CD8-positive, alpha-beta memory T cell (primary cell): ENCODE measurements around the gene KCNT1. TPM values are rescaled to one million over a fixed set of nuclear protein-coding genes. Genes with fewer than 3 reads are reported as not detected.

Experiments used
- CTCF ChIA-PET: fragments of 350-600 bp; sonication (Branson Sonifier 250); formaldehyde crosslinking; loops from one replicate; lab custom pipeline; 2021; ENCODE audit warnings: antibody characterized with exemption; lab: Charles Lee
- POLR2A ChIA-PET: fragments of 350-600 bp; sonication (Branson Sonifier 250); formaldehyde crosslinking; loops from one replicate; lab custom pipeline; 2021; ENCODE audit warnings: antibody characterized with exemption; lab: Charles Lee
- DNase-seq, 5 donors: peaks; one replicate each; pipeline versions ENCODE4 v3.0.0 to v3.0.0-alpha.2; 2020 to 2022; ENCODE audit warnings: mixed read lengths in 1 of 5
- H3K27ac ChIP-seq: one replicate; pipeline ENCODE4 v1.7.0; 2013; ENCODE audit warnings: low read depth, mild to moderate bottlenecking, low read length, moderate library complexity
- H3K27me3 ChIP-seq: 2 replicates; pipeline ENCODE4 v1.7.0; 2013; ENCODE audit warnings: low read length, mild to moderate bottlenecking; ENCODE audit not compliant: insufficient read depth, poor library complexity, severe bottlenecking
- H3K36me3 ChIP-seq: 2 replicates; pipeline ENCODE4 v1.7.0; 2013; ENCODE audit warnings: mild to moderate bottlenecking, low read length, moderate library complexity; ENCODE audit not compliant: insufficient read depth
- H3K4me1 ChIP-seq: 2 replicates; pipeline ENCODE4 v1.7.0; 2013; ENCODE audit warnings: mild to moderate bottlenecking, low read length, moderate library complexity; ENCODE audit not compliant: insufficient read depth
- H3K4me3 ChIP-seq: 2 replicates; pipeline ENCODE4 v1.7.0; 2013; ENCODE audit warnings: mild to moderate bottlenecking, low read length
- H3K9me3 ChIP-seq: 2 replicates; pipeline ENCODE4 v1.7.0; 2013; ENCODE audit warnings: mild to moderate bottlenecking, low read length
- H3K27ac Mint-ChIP-seq, 8 donors: one replicate each; pipeline ENCODE4 v1.8.0; 2020 to 2021; ENCODE audit warnings: mixed read lengths in 8 of 8, mild to moderate bottlenecking in 6 of 8, inconsistent platforms in 3 of 8, moderate library complexity in 3 of 8
- H3K27me3 Mint-ChIP-seq, 2 donors: one replicate each; pipeline ENCODE4 v1.8.0; 2020 to 2021; ENCODE audit warnings: mixed read lengths in 2 of 2, mild to moderate bottlenecking in 1 of 2, moderate library complexity in 1 of 2
- H3K36me3 Mint-ChIP-seq, 3 donors: one replicate each; pipeline ENCODE4 v1.8.0; 2020 to 2021; ENCODE audit warnings: mixed read lengths in 3 of 3, inconsistent platforms in 1 of 3, mild to moderate bottlenecking in 1 of 3
- H3K4me1 Mint-ChIP-seq, 3 donors: one replicate each; pipeline ENCODE4 v1.8.0; 2020 to 2021; ENCODE audit warnings: mixed read lengths in 3 of 3, inconsistent platforms in 1 of 3, mild to moderate bottlenecking in 1 of 3
- H3K4me3 Mint-ChIP-seq, 7 donors: one replicate each; pipeline ENCODE4 v1.8.0; 2020 to 2021; ENCODE audit warnings: mixed read lengths in 7 of 7, mild to moderate bottlenecking in 6 of 7, moderate library complexity in 4 of 7, inconsistent platforms in 2 of 7
- H3K9me3 Mint-ChIP-seq, 5 donors: one replicate each; pipeline ENCODE4 v1.8.0; 2020 to 2022; ENCODE audit warnings: mixed read lengths in 5 of 5, mild to moderate bottlenecking in 3 of 5, moderate library complexity in 2 of 5, inconsistent platforms in 1 of 5
- polyA plus RNA-seq: library from polyadenylated mRNA; unstranded; fragments of 300-500 nt; fragmentation: Illumina TruSeq; gene quantifications from one replicate; pipeline ENCODE4 v1.2.3, GENCODE V29; 2021
- total RNA-seq, 2 experiments: library from RNA; stranded (reverse); gene quantifications; one replicate each; pipeline ENCODE4 v1.2.3, GENCODE V29; 2021

Gene KCNT1
- total and polyA plus RNA-seq, 3 experiments from 2014 or later = 0.16 TPM; not detected in 2

DNA sequence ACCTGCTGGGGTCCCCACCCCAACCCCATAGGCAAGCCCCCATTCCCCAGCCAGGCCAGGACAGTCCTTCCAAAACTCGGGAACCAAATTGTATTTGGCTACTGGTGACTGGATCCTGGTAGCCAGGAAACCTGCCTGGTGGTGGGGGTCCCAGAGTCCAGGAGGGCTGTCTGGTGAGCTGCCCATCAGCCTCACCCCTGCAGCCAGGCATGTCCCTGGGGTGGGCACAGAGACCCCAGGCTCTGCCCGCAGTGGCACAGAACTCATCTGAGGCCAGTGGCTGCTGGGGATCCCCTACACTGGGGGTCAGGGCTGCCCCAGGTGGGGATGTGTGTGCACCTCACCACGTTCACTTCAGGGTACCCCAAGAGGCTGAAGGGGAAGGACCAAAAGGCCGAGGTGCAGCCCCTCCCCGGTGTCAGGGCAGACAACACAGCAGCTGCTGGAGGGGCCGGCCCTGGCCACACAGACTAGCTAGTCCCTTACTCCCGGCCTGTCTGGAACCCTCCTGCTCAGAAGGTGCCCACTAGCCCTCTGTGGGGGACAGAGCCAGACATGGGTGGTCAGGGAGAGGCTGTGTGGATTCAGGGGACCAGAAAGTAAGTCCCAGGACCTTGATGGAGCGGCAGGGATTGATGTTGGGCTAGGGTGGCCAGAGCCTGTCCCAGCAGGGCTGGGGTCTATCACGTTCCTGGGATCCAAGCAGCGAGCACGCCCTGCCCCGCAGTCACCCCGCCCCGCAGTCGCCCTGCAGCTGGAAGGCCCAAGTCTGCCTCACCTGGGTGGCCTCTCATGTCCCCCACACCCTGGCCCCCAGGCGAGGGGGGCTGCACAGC lies 91.5 kb downstream of the KCNT1 start:
- no peaks in the 10 kb centered on the region for H3K27me3 ChIP-seq
- H3K4me3 ChIP-seq = no peak overlapping the region
- Mint-ChIP-seq H3K9me3 (no peaks in the 10 kb centered on the region), H3K4me3 (no peak overlapping the region), H3K4me1 (no peaks in the 10 kb centered on the region), H3K36me3 (no peaks in the 10 kb centered on the region), H3K27ac (no peak overlapping the region), H3K27me3 (no peaks in the 10 kb centered on the region)
- ChIA-PET POLR2A (no interaction called here), CTCF (no interaction called here)
- H3K27ac ChIP-seq = no peak overlapping the region
- H3K9me3 ChIP-seq = no peaks in the 10 kb centered on the region
- no peaks in the 10 kb centered on the region for H3K36me3 ChIP-seq
- no peaks in the 10 kb centered on the region for H3K4me1 ChIP-seq
- DNase-seq = no peak

DNA sequence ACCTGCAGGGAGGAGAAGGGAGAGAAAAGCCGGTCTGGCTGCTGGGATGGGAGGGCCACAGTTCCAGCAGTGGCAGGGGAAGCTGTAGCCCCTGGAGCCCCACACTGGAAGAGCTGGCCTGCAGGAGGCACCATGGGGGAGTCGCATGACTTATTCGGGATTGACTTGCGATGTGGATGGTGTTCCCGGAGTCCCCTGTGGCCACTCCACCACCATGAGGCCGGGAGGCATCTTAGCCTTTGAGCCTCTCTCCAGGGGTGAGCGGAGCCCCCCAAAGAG lies 92.0 kb downstream of the KCNT1 start:
- POLR2A ChIA-PET = no interaction called here

GRCh38 chr9:135794361-135794885 lies 92.4 kb downstream of the KCNT1 start:
- POLR2A ChIA-PET = no interaction called here

More for the DNA sequence above, 92.0 kb downstream of the KCNT1 start:
- CTCF ChIA-PET = no interaction called here
- Mint-ChIP-seq H3K27ac (no peak overlapping the region), H3K9me3 (no peaks in the 10 kb centered on the region), H3K4me1 (no peaks in the 10 kb centered on the region), H3K4me3 (no peak overlapping the region), H3K27me3 (no peaks in the 10 kb centered on the region), H3K36me3 (no peaks in the 10 kb centered on the region)
- Histone ChIP-seq H3K27ac (no peak overlapping the region), H3K4me1 (no peaks in the 10 kb centered on the region), H3K27me3 (no peaks in the 10 kb centered on the region), H3K4me3 (no peak overlapping the region), H3K36me3 (no peaks in the 10 kb centered on the region), H3K9me3 (no peaks in the 10 kb centered on the region)
- no peak for DNase-seq

DNA sequence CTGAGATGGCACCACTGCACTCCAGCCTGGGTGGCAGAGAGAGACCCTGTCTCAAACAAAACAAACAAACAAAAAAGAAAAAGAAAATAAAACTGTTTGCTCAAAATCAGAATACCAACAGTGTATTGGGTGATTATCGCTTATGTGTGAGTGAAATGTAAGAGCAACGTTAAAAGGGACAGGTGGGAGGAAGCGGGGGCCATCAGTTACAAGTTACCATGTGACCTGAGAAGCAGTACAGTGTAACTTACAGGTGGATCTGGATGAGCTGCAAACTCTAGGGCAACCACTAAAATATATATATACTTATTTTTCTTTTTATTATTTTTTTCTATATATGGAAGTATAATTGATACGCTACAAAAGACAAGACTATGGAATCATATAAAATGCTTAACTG lies 93.4 kb downstream of the KCNT1 start:
- Histone ChIP-seq H3K36me3 (no peaks in the 10 kb centered on the region), H3K27me3 (no peaks in the 10 kb centered on the region), H3K4me3 (no peak overlapping the region), H3K9me3 (no peaks in the 10 kb centered on the region), H3K4me1 (no peaks in the 10 kb centered on the region), H3K27ac (no peak overlapping the region)
- ChIA-PET CTCF (no interaction called here), POLR2A (no interaction called here)
- no peaks in the 10 kb centered on the region for H3K9me3 Mint-ChIP-seq
- no peak overlapping the region for H3K4me3 Mint-ChIP-seq
- H3K27me3 Mint-ChIP-seq = no peaks in the 10 kb centered on the region
- H3K36me3 Mint-ChIP-seq = no peaks in the 10 kb centered on the region
- H3K4me1 Mint-ChIP-seq = peaks cover 0 to 2% (median 0%) of the 10 kb centered on the region in 3 donors
- DNase-seq = no peak
- H3K27ac Mint-ChIP-seq = no peak overlapping the region

More at GRCh38 chr9:135794361-135794885, 92.4 kb downstream of the KCNT1 start:
- Histone ChIP-seq H3K9me3 (no peaks in the 10 kb centered on the region), H3K4me1 (no peaks in the 10 kb centered on the region), H3K4me3 (no peak overlapping the region), H3K27me3 (no peaks in the 10 kb centered on the region), H3K36me3 (no peaks in the 10 kb centered on the region), H3K27ac (no peak overlapping the region)
- Mint-ChIP-seq H3K27ac (no peak overlapping the region), H3K36me3 (no peaks in the 10 kb centered on the region), H3K4me3 (no peak overlapping the region), H3K4me1 (peaks cover 0 to 2% (median 0%) of the 10 kb centered on the region in 3 donors), H3K9me3 (no peaks in the 10 kb centered on the region), H3K27me3 (no peaks in the 10 kb centered on the region)
- no peak for DNase-seq
- CTCF ChIA-PET = no interaction called here

- H3K9me3 ChIP-seq = no peaks in the 10 kb centered on the region
- Mint-ChIP-seq H3K4me3 (no peak overlapping the region), H3K4me1 (peaks cover 0 to 2% (median 0%) of the 10 kb centered on the region in 3 donors), H3K27me3 (no peaks in the 10 kb centered on the region), H3K36me3 (no peaks in the 10 kb centered on the region), H3K9me3 (no peaks in the 10 kb centered on the region), H3K27ac (no peak overlapping the region)
- no peaks in the 10 kb centered on the region for H3K4me1 ChIP-seq
- CTCF ChIA-PET = no interaction called here
- no peak overlapping the region for H3K4me3 ChIP-seq
- DNase-seq = no peak
- no peaks in the 10 kb centered on the region for H3K36me3 ChIP-seq
- H3K27me3 ChIP-seq = no peaks in the 10 kb centered on the region
- no peak overlapping the region for H3K27ac ChIP-seq
- POLR2A ChIA-PET = no interaction called here
Measured at GRCh38 chr9:135796784-135797485, 95.0 kb downstream of the KCNT1 start.

DNA sequence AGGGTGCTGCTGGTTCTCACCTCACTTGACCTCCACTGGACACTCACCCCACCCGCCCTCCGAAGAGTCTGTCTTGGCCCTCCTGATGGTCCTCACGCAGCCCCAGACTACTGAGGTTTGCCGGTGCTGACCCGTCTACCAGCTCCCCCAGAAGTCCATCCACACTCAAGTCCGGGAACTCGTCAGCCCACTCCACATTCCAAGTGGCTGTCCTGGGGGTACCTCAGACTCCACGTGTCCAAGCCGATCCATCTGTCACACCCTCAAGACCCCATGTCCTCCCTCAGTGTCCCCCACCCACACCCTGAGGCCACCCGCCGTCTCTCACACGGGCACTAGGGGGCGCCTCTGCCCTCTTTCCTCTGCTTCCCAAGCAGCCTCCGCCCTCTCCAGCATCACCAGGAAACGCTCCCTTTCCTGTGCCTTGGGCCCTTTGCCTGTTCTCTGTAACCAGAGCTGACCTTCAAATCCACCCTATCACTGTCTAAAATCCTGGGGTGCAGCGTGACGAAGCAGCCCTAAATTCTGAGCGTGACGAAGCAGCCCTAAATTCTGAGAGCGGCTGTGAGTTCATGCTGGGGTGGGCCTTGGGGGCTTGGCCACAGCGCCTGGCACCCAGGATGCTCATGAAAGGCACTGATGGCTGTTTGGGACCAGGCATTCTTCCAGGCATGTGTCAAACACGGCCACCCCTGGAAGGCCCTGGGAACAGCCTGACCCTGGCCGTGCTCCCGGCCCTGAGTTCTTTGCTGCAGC lies 95.7 kb downstream of the KCNT1 start:
- no peak overlapping the region for H3K27ac ChIP-seq
- ChIA-PET CTCF (no interaction called here), POLR2A (no interaction called here)
- no peaks in the 10 kb centered on the region for H3K36me3 Mint-ChIP-seq
- DNase-seq = no peak
- H3K27ac Mint-ChIP-seq = no peak overlapping the region
- no peaks in the 10 kb centered on the region for H3K27me3 Mint-ChIP-seq
- no peak overlapping the region for H3K4me3 ChIP-seq
- H3K9me3 ChIP-seq = no peaks in the 10 kb centered on the region
- H3K4me1 Mint-ChIP-seq = peaks cover 0 to 2% (median 0%) of the 10 kb centered on the region in 3 donors
- no peaks in the 10 kb centered on the region for H3K9me3 Mint-ChIP-seq
- no peaks in the 10 kb centered on the region for H3K4me1 ChIP-seq
- no peak overlapping the region for H3K4me3 Mint-ChIP-seq
- no peaks in the 10 kb centered on the region for H3K36me3 ChIP-seq
- no peaks in the 10 kb centered on the region for H3K27me3 ChIP-seq

DNA sequence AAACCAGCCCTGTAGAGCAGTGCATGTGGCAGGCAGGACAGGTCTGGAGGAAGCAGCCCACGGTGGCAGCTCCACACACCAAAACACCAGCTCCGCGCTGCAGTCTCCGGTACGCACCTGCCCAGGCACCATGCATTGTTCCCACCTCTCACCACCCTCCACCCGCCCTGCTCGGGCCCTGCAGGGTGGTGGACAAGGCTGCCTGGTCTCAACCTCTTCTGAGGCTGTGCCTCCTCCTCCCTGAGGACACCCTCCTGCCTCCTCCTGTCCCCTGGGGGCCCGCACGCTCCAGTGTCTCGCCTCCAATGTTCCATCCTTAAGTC lies 96.2 kb downstream of the KCNT1 start:
- H3K9me3 ChIP-seq = no peaks in the 10 kb centered on the region
- H3K36me3 ChIP-seq = no peaks in the 10 kb centered on the region
- H3K27ac ChIP-seq = no peak overlapping the region
- Mint-ChIP-seq H3K4me3 (no peak overlapping the region), H3K27ac (peak overlapping the region in 1 of 8 donors; percentile 49), H3K36me3 (no peaks in the 10 kb centered on the region), H3K4me1 (peaks cover 0 to 2% (median 0%) of the 10 kb centered on the region in 3 donors), H3K27me3 (no peaks in the 10 kb centered on the region), H3K9me3 (no peaks in the 10 kb centered on the region)
- H3K4me1 ChIP-seq = no peaks in the 10 kb centered on the region
- no peak overlapping the region for H3K4me3 ChIP-seq
- H3K27me3 ChIP-seq = no peaks in the 10 kb centered on the region
- POLR2A ChIA-PET = no interaction called here
- CTCF ChIA-PET = no interaction called here
- no peak for DNase-seq

- Mint-ChIP-seq H3K27ac (peak overlapping the region in 1 of 8 donors; percentile 14), H3K4me3 (no peak overlapping the region), H3K36me3 (no peaks in the 10 kb centered on the region), H3K27me3 (no peaks in the 10 kb centered on the region), H3K4me1 (peaks cover 0 to 2% (median 0%) of the 10 kb centered on the region in 3 donors), H3K9me3 (no peaks in the 10 kb centered on the region)
- Histone ChIP-seq H3K36me3 (no peaks in the 10 kb centered on the region), H3K27me3 (no peaks in the 10 kb centered on the region), H3K9me3 (no peaks in the 10 kb centered on the region), H3K27ac (no peak overlapping the region), H3K4me3 (no peak overlapping the region), H3K4me1 (no peaks in the 10 kb centered on the region)
- ChIA-PET POLR2A (no interaction called here), CTCF (no interaction called here)
- peak in 1 of 5 donors; percentile 36 for DNase-seq
Measured at GRCh38 chr9:135799261-135799660, 97.3 kb downstream of the KCNT1 start.
